Fibroblast of skin of left biceps (primary cell): ENCODE data around the gene MTCP1.

ENCODE experiments used
- DNase-seq, 2 experiments: peaks; one replicate each; pipeline ENCODE4 v3.0.0-alpha.2; 2013; ENCODE audit warnings: low read depth in 2 of 2

MTCP1 gene

GRCh38 chrX:155070975-155071693, at the start of gene MTCP1, which contains the start of the genes BRCC3 and CMC4:
MTCP1 (minus strand) TSS chrX:155071136; CDS start chrX:155066010, 5,126 bp downstream.
BRCC3 (plus strand) TSS chrX:155071508; CDS start chrX:155071528, 20 bp downstream.
CMC4 (minus strand) TSS chrX:155071136; CDS start chrX:155064023, 7,113 bp downstream.
- DNase-seq = peak; percentile 28 to 35

GRCh38 chrX:155115174-155115819, 44.4 kb upstream of the MTCP1 start:
- DNase-seq = no peak

GRCh38 chrX:155113097-155113496, 42.2 kb upstream of the MTCP1 start:
- no peak for DNase-seq

- DNase-seq = no peak
Observed at GRCh38 chrX:155112171-155112570, 41.2 kb upstream of the MTCP1 start.

GRCh38 chrX:155108427-155108826, 37.5 kb upstream of the MTCP1 start:
- DNase-seq = no peak

GRCh38 chrX:155105919-155106318, 35.0 kb upstream of the MTCP1 start:
- DNase-seq = no peak

GRCh38 chrX:155094468-155095061, 23.6 kb upstream of the MTCP1 start:
- no peak for DNase-seq

- no peak for DNase-seq
Observed at GRCh38 chrX:155086961-155087735, 16.2 kb upstream of the MTCP1 start.

GRCh38 chrX:155086202-155086840, 15.4 kb upstream of the MTCP1 start:
- no peak for DNase-seq

GRCh38 chrX:155071694-155072280, 851 bp upstream of the MTCP1 start:
- DNase-seq = no peak

GRCh38 chrX:155070663-155070974, 317 bp downstream of the MTCP1 start:
- DNase-seq = no peak

GRCh38 chrX:155070038-155070437, 898 bp downstream of the MTCP1 start:
- DNase-seq = no peak

GRCh38 chrX:155069414-155069813, 1.5 kb downstream of the MTCP1 start:
- DNase-seq = no peak

GRCh38 chrX:155068165-155068564, 2.8 kb downstream of the MTCP1 start:
- DNase-seq = no peak

GRCh38 chrX:155065035-155065734, 5.8 kb downstream of the MTCP1 start:
- no peak for DNase-seq

GRCh38 chrX:155061760-155062159, 9.2 kb downstream of the MTCP1 start:
- DNase-seq = no peak

GRCh38 chrX:155056877-155057792, 13.8 kb downstream of the MTCP1 start:
- peak in 1 of 2 experiments; percentile 33 for DNase-seq

- no peak for DNase-seq
Observed at GRCh38 chrX:155056471-155056870, 14.5 kb downstream of the MTCP1 start.

GRCh38 chrX:155055494-155055893, 15.4 kb downstream of the MTCP1 start:
- DNase-seq = no peak

- DNase-seq = no peak
Observed at GRCh38 chrX:155054255-155054654, 16.7 kb downstream of the MTCP1 start.
